Lower leg skin (tissue), 3 donors: Measurements from ENCODE around the gene RAB43.

Source experiments
- POLR2A ChIP-seq, 2 donors: fragments of 450-650 bp; IDR thresholded peaks; one replicate each; pipeline ENCODE4 v1.6.1; 2016 to 2017; ENCODE audit warnings: antibody characterized with exemption in 2 of 2, mild to moderate bottlenecking in 1 of 2, moderate library complexity in 1 of 2
- TF ChIP-seq, protein P1 (sequence below), 3 donors: fragments of 450-650 bp; IDR thresholded peaks; one replicate each; pipeline ENCODE4 v1.5.1; 2016; ENCODE audit warnings: antibody characterized with exemption in 3 of 3, mild to moderate bottlenecking in 3 of 3, moderate library complexity in 2 of 3

GRCh38 chr3:129166579-129167332 is 45.2 kb upstream of the RAB43 start:
- TF ChIP-seq, protein P1, sequence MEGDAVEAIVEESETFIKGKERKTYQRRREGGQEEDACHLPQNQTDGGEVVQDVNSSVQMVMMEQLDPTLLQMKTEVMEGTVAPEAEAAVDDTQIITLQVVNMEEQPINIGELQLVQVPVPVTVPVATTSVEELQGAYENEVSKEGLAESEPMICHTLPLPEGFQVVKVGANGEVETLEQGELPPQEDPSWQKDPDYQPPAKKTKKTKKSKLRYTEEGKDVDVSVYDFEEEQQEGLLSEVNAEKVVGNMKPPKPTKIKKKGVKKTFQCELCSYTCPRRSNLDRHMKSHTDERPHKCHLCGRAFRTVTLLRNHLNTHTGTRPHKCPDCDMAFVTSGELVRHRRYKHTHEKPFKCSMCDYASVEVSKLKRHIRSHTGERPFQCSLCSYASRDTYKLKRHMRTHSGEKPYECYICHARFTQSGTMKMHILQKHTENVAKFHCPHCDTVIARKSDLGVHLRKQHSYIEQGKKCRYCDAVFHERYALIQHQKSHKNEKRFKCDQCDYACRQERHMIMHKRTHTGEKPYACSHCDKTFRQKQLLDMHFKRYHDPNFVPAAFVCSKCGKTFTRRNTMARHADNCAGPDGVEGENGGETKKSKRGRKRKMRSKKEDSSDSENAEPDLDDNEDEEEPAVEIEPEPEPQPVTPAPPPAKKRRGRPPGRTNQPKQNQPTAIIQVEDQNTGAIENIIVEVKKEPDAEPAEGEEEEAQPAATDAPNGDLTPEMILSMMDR (IDR thresholded peaks at IDR 0.05), result no peak
- TF ChIP-seq POLR2A (IDR thresholded peaks at IDR 0.05), result no peak
